HT1080 (cell line): ENCODE data around the gene RTKN. TPM values are rescaled to one million over a fixed set of nuclear protein-coding genes. Genes with fewer than 3 reads are reported as not detected.
"Not testable (repeated sequence)": the region's sequence is repeated elsewhere in the genome, so short reads cannot be mapped to it uniquely, and the experiment has no call there.

Experiments
- DNase-seq: peaks from one replicate; pipeline ENCODE4 v3.0.0-alpha.2; 2015; ENCODE audit warnings: low read depth
- polyA plus RNA-seq, 2 experiments: library from polyadenylated mRNA; depleted of rRNA; stranded (reverse); fragments of >200 nt; gene quantifications; 2 replicates each; pipeline ENCODE4 v1.2.3, GENCODE V29; 2015
- total RNA-seq: library from RNA; depleted of rRNA; stranded (reverse); fragments of >200 nt; shearing (Covaris generic); gene quantifications from 2 replicates; pipeline ENCODE4 v1.2.3, GENCODE V29; 2014; rRNA removed

The RTKN gene
- total RNA-seq: 15.8 and 21.1 TPM in 2 replicates
- 9.5 and 11.3 TPM in 2 replicates for polyA plus RNA-seq (2015; cell fraction: cytosol; rRNA removed)
- 28.7 and 32.0 TPM in 2 replicates for polyA plus RNA-seq (2015; cell fraction: nucleus; rRNA removed)

- DNase-seq: no peak
These were observed at the start of gene RTKN for GRCh38 chr2:74441690-74442482. Gene RTKN (minus strand): TSS chr2:74441937. CDS start chr2:74441816, 121 bp downstream.

- no peak for DNase-seq
These were observed 48.2 kb upstream of the RTKN start for GRCh38 chr2:74489906-74490305.

- DNase-seq: no peak
These were observed 47.1 kb upstream of the RTKN start for GRCh38 chr2:74488643-74489481.

- DNase-seq: no peak
These were observed 44.4 kb upstream of the RTKN start for GRCh38 chr2:74486141-74486540.

- not testable (repeated sequence) for DNase-seq
These were observed 42.0 kb upstream of the RTKN start for GRCh38 chr2:74483675-74484164.

GRCh38 chr2:74482801-74483674, 41.3 kb upstream of the RTKN start, which contains the start of the genes CCDC142 and TTC31:
Gene CCDC142 (minus strand): TSS chr2:74482998. CDS start chr2:74482837, 161 bp downstream.
Gene TTC31 (plus strand): TSS chr2:74483081. CDS start chr2:74483096, 15 bp downstream.
- DNase-seq: peak; percentile 92

GRCh38 chr2:74481961-74482800, 40.4 kb upstream of the RTKN start:
- DNase-seq: no peak

- no peak for DNase-seq
These were observed 39.7 kb upstream of the RTKN start for GRCh38 chr2:74481431-74481830.

GRCh38 chr2:74474899-74475298, 33.2 kb upstream of the RTKN start:
- DNase-seq: no peak

GRCh38 chr2:74474481-74474880, 32.7 kb upstream of the RTKN start:
- DNase-seq: no peak

GRCh38 chr2:74472945-74473258, 31.2 kb upstream of the RTKN start:
- no peak for DNase-seq

GRCh38 chr2:74472086-74472944, 30.6 kb upstream of the RTKN start, which contains the start of gene MRPL53:
Gene MRPL53 (minus strand): TSS chr2:74472680. CDS start chr2:74472660, 20 bp downstream.
- peak; percentile 86 for DNase-seq

- DNase-seq: no peak
These were observed 29.8 kb upstream of the RTKN start for GRCh38 chr2:74471332-74472065.

- DNase-seq: not testable (repeated sequence)
These were observed 29.0 kb upstream of the RTKN start for GRCh38 chr2:74470742-74471141.

- no peak for DNase-seq
These were observed 22.7 kb upstream of the RTKN start for GRCh38 chr2:74464406-74464805.

GRCh38 chr2:74462786-74463105, 21.0 kb upstream of the RTKN start:
- no peak for DNase-seq

GRCh38 chr2:74462054-74462785, 20.5 kb upstream of the RTKN start:
- DNase-seq: no peak
